Stimulated activated CD8-positive, alpha-beta memory T cell treated with anti-CD3 and anti-CD28 coated beads, Interleukin-15, amount 100 ng/mL, for 4 hours (primary cell): ENCODE measurements around the gene GH1.

Experiments used
- DNase-seq, 2 donors: peaks; one replicate each; pipeline ENCODE4 v3.0.0-alpha.2; 2020; ENCODE audit warnings: low read depth in 2 of 2

GH1 gene

GRCh38 chr17:63944736-63945499, 26.3 kb upstream of the GH1 start:
- DNase-seq, result no peak

GRCh38 chr17:63943745-63944144, 25.1 kb upstream of the GH1 start:
- DNase-seq, result no peak

GRCh38 chr17:63942309-63942985, 23.8 kb upstream of the GH1 start:
- no peak for DNase-seq

- DNase-seq, result no peak
These were observed 23.1 kb upstream of the GH1 start for GRCh38 chr17:63941751-63942150.

DNA sequence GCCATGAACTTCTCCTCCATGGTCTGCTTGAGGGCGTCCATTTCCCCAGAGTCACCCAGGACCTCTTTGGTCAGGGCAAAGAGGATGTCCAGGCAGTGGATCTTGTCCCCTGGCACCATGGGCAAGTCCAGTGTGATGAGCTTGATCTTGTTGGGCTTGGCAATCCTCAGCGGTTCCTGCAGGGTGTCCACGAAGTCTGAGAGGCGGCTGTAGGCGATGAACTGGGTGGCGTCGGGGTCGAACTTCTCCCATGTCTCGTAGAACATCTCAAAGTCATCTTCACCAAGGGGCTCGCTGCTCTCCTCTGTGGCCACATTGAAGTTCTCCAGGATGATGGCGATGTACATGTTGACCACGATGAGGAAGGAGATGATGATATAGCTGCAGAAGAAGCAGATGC, 22.5 kb upstream of the GH1 start:
- DNase-seq, result no peak

DNA sequence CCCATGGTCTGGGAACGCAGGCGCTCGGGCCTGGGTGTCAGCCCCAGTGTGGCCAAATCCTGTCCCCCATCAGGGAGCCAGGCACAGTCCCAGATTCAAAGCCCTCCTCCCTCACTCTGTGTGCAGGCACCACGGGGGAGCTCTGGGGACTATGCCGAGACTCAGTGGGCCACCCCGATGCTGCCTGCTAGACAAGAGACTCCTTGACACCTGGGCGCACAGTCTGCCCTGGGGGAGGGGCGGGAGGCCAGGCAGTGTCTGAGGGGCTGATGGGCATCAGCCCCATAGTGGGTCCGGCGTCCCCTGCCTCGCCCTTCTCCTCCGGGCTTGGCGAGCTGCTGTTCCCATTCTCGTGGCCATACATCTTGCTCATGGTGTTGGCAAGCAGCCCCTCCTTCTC, 21.9 kb upstream of the GH1 start:
- DNase-seq, result no peak

- DNase-seq, result no peak
These were observed 21.2 kb upstream of the GH1 start for GRCh38 chr17:63939884-63940283.

GRCh38 chr17:63939401-63939800, 20.8 kb upstream of the GH1 start:
- DNase-seq, result no peak

- DNase-seq, result no peak
These were observed 19.3 kb upstream of the GH1 start for GRCh38 chr17:63937920-63938319.

GRCh38 chr17:63937319-63937718, 18.7 kb upstream of the GH1 start:
- no peak for DNase-seq

DNA sequence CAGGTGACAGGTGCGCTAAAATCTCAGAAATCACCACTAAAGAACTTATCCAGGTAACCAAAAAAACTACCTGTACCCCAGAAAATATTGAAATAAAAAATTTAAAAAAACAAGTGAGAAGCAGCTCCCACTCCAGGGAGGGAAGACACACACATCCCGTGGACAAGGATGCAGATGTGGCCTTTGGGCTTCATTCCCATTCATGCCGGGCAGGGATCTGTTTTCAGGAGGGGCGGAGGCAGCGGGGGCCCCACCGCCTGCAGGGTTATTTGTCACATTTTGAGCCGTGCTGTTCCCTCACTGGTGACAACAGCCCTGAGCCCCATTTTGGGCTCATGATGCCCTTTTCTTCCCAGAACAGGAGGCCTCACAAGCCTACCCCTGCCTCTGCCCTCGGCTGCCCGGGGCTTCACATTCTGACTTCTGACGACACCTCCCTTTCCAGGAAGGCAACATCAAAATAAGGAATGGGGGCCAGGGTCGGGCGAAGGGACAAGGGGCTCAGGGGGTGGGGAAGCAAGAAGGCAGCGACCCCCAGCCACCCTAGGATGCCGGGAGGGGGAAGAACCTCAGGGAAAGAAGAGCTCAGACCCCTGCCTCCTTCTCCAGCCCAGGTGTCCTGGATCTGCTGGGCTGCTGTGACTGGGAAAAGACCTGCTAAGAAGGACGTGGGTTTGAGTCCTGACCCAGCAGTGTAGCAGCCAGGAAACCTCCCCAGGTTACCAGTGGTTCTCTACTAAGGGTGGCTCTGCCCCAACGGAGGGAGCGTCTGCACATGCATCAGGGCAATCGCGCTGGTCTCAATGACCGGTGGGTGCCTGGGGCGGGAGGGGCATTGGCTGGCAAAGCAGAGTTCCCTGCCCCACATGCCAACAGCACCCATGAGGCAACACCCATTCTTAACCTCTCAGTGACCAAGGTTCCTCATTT, 15.8 kb upstream of the GH1 start:
- no peak for DNase-seq

GRCh38 chr17:63933598-63933997, 15.0 kb upstream of the GH1 start:
- no peak for DNase-seq

DNA sequence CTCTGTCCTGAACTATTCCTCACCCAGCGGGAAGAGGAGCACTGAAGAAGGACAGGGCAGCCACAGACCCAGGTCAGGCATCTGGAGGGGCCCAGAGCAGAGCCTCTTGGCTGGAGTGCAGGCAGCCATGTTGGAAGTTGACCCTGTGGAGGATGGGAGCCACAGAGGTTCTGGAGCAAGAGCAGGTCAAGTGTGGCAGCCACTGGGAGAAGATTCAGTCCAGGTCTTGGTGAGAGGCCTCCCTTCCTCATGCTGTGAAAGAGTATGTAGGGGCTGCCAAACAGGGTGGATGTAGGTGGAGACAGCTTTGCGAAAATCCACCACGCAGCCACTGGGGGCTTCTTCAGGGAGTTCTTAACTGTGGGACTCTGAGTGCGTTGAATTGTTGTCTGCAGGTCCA, 14.1 kb upstream of the GH1 start:
- DNase-seq, result no peak

- DNase-seq, result no peak
These were observed 13.4 kb upstream of the GH1 start, which contains the start of gene CD79B for GRCh38 chr17:63931981-63932561. TSS of gene CD79B (minus strand) at chr17:63932331. CDS start at chr17:63932261, 70 bp downstream.

DNA sequence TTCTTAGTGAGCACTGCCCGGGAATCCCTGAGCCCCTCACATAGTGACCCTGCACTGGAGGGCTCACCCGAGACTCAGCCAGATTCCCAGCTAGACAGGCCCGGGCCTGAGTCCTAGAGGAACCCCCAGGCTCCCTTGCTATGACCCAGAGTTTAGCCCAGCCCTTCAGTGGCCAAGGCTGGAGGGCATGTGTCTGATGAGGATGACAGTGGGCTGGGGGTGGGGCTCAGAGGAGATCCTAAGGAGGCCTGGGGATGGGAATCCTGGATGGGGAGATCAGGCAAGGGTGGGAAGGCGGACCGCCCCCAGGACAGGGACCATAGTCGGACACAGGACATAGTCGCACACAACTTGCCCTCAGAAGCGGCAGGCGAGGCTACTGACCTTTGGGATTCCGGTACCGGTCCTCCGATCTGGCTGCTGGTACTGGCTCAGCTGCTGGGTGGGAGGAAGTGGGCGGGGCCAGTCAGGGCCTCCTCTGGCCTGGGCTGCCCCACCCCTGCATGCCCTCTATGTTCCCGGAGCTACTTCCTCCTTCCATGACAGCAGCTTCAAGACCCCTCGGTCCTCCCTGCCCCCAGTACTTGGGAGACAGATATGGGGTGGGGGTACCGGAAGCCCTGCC, 12.4 kb upstream of the GH1 start:
- DNase-seq, result no peak

GRCh38 chr17:63929860-63930766, 11.5 kb upstream of the GH1 start:
- no peak for DNase-seq

- DNase-seq, result no peak
These were observed 10.5 kb upstream of the GH1 start for GRCh38 chr17:63928966-63929695.

GRCh38 chr17:63928172-63928666, 9.6 kb upstream of the GH1 start:
- DNase-seq, result no peak

DNA sequence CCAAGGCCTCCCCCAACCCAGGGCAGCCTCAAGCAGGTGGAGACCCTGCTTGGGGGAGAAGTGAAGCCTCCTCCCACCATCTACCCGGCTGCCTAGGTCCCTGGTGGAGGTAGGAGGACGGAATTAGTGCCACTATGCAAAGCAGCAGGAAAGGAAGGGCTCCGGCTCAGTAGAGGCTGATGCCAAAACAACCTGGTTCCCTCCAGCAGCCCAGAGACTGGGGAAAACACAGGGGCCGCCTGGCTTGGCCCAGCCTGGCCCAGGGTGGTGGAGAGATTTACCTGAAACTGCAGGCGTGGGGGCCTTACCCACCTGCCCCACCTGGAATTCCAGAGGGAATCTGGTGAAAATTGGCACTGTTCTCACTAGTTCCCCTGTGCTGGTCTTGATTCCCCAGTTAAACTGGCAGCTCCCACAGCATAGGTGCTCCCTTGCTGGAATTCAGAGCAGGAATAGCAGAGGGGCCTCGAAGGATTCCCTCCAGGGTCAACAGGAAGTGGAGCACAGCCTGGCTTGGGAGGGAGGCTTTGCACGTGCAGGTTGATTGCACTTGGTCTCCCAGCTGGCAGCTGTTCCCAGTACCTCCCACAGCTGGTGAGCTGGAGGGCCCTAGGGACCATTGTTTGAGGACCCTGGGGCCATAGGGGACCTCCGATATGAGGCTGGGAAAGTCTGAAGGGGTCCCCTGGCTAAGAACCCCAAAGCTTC, 9.0 kb upstream of the GH1 start:
- DNase-seq, result no peak
